Mesodermal cell (in vitro differentiated cells): ENCODE results near the gene SDC4.

Experiments
- H3K27ac ChIP-seq: 2 replicates; pipeline ENCODE4 v1.7.0; 2013; ENCODE audit warnings: mild to moderate bottlenecking, low read depth, low read length, moderate library complexity; ENCODE audit not compliant: severe bottlenecking
- H3K36me3 ChIP-seq: 2 replicates; pipeline ENCODE4 v1.7.1; 2013; ENCODE audit warnings: mild to moderate bottlenecking, low read length, moderate library complexity; ENCODE audit not compliant: control insufficient read depth, insufficient read depth
- H3K4me1 ChIP-seq: one replicate; pipeline ENCODE4 v1.7.1; 2013; ENCODE audit warnings: mild to moderate bottlenecking, low read length; ENCODE audit not compliant: insufficient read depth, control insufficient read depth, poor library complexity, severe bottlenecking
- H3K4me3 ChIP-seq: 2 replicates; pipeline ENCODE4 v1.7.0; 2013; ENCODE audit warnings: low read length, control low read depth, mild to moderate bottlenecking; ENCODE audit not compliant: insufficient read depth, poor library complexity, severe bottlenecking; ENCODE audit errors: extremely low read depth
- H3K9me3 ChIP-seq: 2 replicates; pipeline ENCODE4 v1.7.1; 2013; ENCODE audit warnings: mild to moderate bottlenecking, low read length, moderate library complexity; ENCODE audit not compliant: control insufficient read depth
- WGBS, 2 experiments: methylation state at CpG; one replicate each; pipeline ENCODE4 v1.1.5; 2013; ENCODE audit warnings: missing lambda C conversion rate in 2 of 2; ENCODE audit not compliant: insufficient coverage in 2 of 2; 5-methylcytosine and 5-hydroxymethylcytosine counted together

SDC4 gene

DNA sequence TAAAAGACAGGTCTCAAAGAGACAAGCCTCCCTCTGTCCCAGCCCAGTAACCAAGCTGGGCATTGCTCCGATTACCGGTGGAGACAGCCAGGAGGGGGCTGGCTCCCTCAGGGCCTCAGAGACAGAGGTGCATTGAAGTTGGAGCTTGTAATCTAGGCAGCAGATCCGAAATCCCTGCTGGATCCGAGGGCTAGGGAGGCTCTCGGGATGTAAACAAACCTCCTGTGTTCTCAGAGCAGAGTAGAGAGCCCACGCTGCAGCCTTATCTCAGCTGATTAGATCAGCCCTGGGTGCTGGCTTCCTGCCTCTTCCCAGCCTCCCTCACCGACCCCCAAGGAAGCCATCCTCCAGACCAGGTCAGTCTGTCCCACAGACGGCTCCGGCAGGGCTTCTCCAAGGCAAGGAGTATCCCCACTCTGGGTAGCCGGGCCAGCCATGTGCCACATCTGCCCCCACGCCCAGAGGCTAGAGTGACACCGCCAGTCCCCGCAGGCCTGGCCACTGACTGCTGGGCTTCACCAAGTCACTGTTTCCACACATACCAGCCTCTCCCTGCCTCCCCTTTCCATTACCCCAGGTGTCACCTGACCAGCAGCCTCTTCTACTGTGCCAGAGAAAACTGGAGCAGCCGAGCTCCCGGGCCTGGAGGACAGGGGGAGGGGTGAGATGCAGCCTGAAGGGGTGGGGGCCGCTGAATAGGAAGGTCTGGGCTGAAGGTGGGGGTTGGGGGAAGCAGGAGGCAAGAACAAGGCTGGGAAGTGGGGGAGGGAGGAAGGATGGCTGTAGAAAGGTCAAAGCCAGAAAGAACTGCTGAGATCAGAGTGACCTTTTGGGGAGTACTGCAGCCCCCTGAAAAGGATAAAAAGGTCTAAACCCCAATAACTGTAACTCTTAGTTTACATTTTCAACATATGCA is 6.0 kb downstream of the SDC4 start:
- Histone ChIP-seq H3K4me3 (peak overlapping the region; percentile 23), H3K4me1 (peaks cover 87% of the 10 kb centered on the region), H3K27ac (peak overlapping the region; percentile 97), H3K9me3 (no peaks in the 10 kb centered on the region), H3K36me3 (peaks cover 29% of the 10 kb centered on the region)
- WGBS, 2 experiments, result 3% methylated on average over 7 to 14 of the region's 16 CpGs

DNA sequence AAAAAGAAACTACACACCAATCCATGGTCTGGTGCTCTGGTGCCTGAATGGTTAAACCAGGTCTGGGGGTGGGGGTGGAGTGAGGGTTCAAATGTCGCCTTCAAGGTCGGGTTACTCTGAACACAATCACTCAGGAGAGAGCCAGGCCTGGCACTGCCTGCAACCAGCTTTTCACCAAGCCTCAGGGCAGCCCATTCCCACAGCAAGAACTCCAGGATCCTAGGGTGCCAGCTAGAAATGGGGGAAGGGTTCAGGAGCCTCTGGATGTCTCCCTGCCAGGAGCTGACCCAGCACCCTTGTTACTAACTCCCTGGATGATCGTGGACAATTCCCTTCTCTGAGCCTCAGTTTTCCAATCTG is 6.7 kb downstream of the SDC4 start:
- peak overlapping the region; percentile 23 for H3K4me3 ChIP-seq
- H3K9me3 ChIP-seq, result no peaks in the 10 kb centered on the region
- peaks cover 91% of the 10 kb centered on the region for H3K4me1 ChIP-seq
- H3K36me3 ChIP-seq, result peaks cover 30% of the 10 kb centered on the region
- 20% methylated on average over 1 of the region's 3 CpGs; no CpG with 5 or more reads in 1 of the 2 experiments for WGBS, 2 experiments
- peak overlapping the region; percentile 97 for H3K27ac ChIP-seq

DNA sequence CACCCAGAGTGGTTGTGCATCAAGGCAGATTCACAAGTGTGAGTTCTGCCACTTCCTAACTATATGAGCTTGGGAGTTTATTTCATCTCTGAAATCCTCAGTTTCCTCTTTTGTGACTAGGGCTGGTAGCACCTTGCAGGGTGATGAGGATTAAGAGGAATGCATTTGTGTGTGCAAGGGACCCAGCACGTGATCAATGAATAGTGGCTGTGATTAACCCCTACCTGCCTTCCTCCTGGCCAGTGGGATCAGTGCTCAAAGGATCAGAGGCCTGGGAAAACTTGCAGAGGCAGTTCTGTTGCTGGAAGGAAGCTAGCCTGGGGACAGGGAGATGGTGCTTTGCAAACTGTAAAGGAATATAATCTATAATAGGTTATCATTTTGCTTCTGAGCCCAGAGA is 7.3 kb downstream of the SDC4 start:
- peak overlapping the region; percentile 97 for H3K27ac ChIP-seq
- WGBS, 2 experiments, result 0 to 20% methylated on average over 1 of the region's 1 CpG
- H3K36me3 ChIP-seq, result peaks cover 33% of the 10 kb centered on the region
- H3K9me3 ChIP-seq, result no peaks in the 10 kb centered on the region
- H3K4me3 ChIP-seq, result no peak overlapping the region
- H3K4me1 ChIP-seq, result peaks cover 90% of the 10 kb centered on the region

DNA sequence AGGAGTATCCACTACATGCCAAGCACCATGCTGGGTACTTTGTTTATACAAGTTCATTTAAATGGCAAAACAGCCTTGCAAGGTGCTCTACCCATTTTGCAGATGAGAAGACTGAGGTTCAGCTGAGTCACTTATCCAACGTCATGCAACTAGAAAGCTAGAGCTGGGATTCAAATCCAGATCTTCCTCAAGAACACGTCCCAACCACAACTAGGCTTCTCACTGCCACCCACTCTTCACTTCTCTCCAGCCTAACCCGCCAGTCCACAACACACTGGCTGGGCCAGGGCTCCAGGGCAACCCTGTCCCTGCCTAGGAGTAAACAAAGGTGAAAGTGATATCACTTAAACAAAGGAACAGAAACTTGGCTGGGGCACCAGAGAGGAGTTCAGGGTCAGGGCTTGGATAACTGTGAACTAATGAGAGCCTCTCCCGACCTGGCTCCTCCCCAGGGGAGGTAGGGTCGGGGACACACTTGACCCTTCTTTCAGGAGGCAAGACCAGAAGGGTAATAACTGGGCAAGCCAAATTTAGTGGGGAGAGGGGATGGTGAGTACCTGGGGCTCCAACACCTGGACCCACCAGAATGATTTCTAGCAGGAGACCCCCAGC is 7.9 kb downstream of the SDC4 start:
- H3K9me3 ChIP-seq, result no peaks in the 10 kb centered on the region
- H3K36me3 ChIP-seq, result peaks cover 39% of the 10 kb centered on the region
- WGBS, 2 experiments, result 67 to 88% methylated on average over 3 to 4 of the region's 5 CpGs
- peaks cover 85% of the 10 kb centered on the region for H3K4me1 ChIP-seq
- H3K4me3 ChIP-seq, result no peak overlapping the region
- H3K27ac ChIP-seq, result no peak overlapping the region

DNA sequence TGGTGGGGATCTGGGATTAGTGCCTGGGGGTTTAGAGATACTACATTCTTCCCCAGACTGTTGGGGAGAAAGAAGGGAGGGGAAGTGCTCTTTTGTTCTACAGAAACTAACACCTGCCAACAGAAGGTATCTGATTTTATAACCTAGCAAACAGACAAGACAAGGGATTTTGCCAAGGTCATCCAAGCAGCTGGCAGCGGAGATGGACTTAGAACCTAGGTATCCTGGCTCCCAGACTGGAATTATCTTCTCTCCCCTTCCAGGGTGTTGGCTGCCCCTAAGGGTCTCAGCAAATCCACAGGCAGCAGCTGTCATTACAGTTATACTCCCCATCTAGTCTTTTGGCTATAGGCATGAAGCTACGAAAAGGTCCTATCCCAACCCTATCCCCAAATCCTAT is 8.4 kb downstream of the SDC4 start:
- H3K4me3 ChIP-seq, result no peak overlapping the region
- H3K27ac ChIP-seq, result no peak overlapping the region
- peaks cover 82% of the 10 kb centered on the region for H3K4me1 ChIP-seq
- no peaks in the 10 kb centered on the region for H3K9me3 ChIP-seq
- H3K36me3 ChIP-seq, result peaks cover 44% of the 10 kb centered on the region
- WGBS, 2 experiments, result 100% methylated on average over 1 to 2 of the region's 2 CpGs

DNA sequence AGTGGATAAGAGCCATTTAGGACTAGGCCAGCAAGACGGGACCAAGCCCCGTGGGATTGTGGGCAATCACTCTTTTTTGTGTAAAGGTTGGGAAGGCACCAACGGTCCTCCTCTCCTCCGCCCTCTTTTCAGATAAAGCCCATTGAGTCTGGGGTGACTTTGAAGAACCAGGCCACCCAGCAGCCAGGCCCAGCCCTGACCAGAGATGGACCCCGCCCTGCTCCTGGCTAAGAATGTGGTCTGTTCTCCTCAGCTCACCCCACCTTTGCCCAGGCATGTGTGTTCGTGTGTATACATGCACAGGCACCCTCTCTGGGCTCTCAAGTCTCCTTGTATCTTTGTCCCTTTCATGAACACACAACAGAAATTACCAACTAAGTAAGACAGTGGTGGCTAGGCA is 9.1 kb downstream of the SDC4 start:
- H3K4me1 ChIP-seq, result peaks cover 77% of the 10 kb centered on the region
- no peak overlapping the region for H3K4me3 ChIP-seq
- no peaks in the 10 kb centered on the region for H3K9me3 ChIP-seq
- 84 to 87% methylated on average over 5 to 6 of the region's 6 CpGs for WGBS, 2 experiments
- peak overlapping the region; percentile 96 for H3K27ac ChIP-seq
- H3K36me3 ChIP-seq, result peaks cover 51% of the 10 kb centered on the region

DNA sequence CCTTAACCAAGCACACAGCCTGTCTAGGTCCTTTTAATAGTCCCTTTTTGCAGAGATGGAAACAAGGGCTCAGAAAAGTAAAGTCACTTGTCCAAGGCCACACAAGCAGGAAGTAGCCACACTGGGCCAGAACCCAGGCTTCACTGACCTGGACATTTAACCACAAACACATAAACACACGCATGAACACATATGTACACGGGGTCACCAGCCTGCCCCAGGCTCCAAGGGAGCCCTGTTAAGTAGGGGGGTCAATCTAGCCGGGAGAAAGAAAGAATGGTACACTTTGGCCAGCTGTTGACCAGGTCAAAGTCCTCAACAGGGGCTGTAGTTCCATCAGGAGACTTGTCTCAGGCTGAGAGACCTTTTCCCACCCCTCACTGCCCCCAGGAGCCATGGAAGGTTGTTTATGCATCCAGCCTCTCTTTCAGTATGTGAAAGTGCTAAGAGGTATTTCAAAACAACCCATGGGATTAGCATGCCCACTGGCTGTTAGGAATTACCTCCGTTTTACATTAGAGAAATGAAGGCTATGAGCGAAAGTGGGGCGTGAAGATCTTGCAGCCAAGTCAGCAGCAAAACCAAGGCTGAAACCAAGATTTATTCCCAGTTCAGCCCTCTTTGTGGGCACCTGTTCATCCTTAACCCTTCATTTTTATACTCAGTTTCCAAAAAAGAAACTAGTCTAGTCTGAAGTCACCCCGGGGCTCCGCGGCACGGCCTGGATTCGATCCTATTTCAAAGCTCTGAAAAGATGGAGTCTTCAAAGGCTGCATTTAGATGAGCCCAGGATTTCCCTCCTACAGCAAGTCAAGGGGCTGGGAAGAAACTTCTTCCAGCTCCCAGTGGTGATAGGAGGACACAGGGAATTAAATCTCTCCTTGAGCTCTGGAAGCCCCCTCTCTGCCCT is 9.8 kb downstream of the SDC4 start:
- Histone ChIP-seq H3K4me1 (peaks cover 70% of the 10 kb centered on the region), H3K36me3 (peaks cover 56% of the 10 kb centered on the region), H3K9me3 (no peaks in the 10 kb centered on the region), H3K27ac (peak overlapping the region; percentile 96), H3K4me3 (no peak overlapping the region)
- WGBS, 2 experiments, result 54 to 78% methylated on average over 4 to 9 of the region's 11 CpGs

DNA sequence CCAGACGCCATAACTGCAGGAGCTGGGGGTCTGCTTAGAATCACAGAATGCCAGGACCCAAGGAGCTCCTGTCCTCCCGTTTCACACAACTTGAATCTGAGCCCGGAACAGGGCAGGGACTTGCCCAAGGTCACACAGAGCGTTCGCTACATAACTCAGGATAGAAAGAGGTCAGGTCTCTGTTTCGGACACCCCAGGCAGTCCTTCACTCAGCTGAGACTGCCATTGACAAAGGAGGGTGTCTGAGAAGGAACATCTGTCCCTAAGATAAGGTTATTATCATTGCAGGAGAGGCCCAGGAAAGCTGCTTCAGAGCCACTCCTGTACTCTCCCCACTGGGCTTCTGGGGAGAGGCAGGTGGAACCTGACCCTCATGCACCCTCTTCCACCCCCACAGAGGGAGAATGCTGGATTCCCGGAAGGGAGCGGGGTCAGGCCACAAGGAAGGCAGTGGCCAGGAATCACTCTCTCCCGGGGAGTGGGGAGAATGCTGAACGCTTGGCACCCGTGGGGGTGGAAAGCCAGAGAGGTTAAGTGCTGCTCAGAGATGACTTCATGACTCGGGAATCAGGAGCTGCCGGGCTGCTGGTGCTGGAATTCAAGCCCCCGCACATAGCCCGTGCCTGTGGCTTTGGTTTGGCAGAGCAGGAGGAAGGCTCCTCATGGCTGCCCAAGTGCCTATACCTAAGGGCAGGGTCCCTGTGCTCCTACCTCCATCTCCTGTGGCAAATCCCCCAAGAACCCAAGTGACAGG is 10.7 kb downstream of the SDC4 start:
- Histone ChIP-seq H3K36me3 (peaks cover 65% of the 10 kb centered on the region), H3K27ac (peak overlapping the region; percentile 96)
- 64 to 65% methylated on average over 12 to 15 of the region's 15 CpGs for WGBS, 2 experiments

DNA sequence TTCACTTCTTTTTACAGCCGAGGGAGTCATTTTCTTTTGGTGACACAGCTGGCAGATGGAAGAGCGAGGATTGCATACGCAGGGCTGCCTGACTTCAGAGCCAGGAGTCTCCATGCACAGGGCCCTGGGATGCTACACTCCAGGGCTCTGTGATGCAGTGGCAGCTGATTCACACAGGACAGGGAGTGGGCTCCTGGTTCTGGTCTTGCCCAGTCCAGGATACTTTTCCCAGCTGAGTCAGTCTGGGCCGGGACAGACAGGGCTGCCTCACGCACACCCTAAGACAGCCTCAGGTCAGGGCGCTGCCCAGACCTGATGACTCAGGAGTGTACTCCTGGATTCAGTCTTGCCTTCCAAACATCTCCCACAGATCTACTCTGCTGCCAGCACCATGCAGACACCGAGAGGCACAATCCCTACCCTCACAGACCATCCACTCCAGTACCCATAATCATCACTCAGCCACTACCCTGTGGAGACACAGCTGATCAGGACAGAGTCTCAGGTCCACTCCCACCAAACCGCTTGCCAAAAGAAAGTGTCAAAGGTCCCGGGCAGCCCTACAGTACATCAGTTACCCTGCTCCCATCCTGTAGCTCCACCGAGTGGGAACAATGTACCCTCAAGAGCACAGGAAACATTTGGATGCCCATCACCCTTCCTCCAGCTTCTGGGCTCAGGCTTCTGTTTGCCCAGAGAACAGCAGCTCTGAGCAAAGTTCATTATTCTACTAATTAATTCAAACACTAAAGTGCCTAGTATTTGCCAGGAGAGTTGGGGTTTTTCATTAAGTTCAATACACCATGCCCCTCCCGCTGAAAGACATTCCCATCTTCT is 11.5 kb downstream of the SDC4 start:
- 93 to 94% methylated on average over 8 to 11 of the region's 11 CpGs for WGBS, 2 experiments
- Histone ChIP-seq H3K27ac (peak overlapping the region; percentile 96), H3K4me3 (no peak overlapping the region), H3K4me1 (peaks cover 54% of the 10 kb centered on the region), H3K36me3 (peaks cover 72% of the 10 kb centered on the region), H3K9me3 (no peaks in the 10 kb centered on the region)

More for the DNA sequence above, 10.7 kb downstream of the SDC4 start:
- Histone ChIP-seq H3K4me1 (peaks cover 62% of the 10 kb centered on the region), H3K4me3 (no peak overlapping the region), H3K9me3 (no peaks in the 10 kb centered on the region)
